Esophagus muscularis mucosa (tissue), 4 donors: ENCODE results near the gene CNST.

Experiments
- EP300 ChIP-seq: sonication (generic); formaldehyde crosslinking; IDR thresholded peaks from one replicate; pipeline ENCODE4 v1.6.1; 2017; ENCODE audit warnings: antibody characterized with exemption
- POLR2A ChIP-seq: fragments of 450-650 bp; IDR thresholded peaks from one replicate; pipeline ENCODE4 v1.6.1; 2017; ENCODE audit warnings: antibody characterized with exemption, moderate library complexity, mild to moderate bottlenecking, low read depth
- POLR2AphosphoS5 ChIP-seq, 2 donors: sonication (generic); formaldehyde crosslinking; IDR thresholded peaks; one replicate each; pipeline ENCODE4 v1.6.1; 2017; ENCODE audit warnings: antibody characterized with exemption in 2 of 2
- TF ChIP-seq, protein P1 (sequence below), 3 experiments: fragments of 200-600 bp in 2 of 3; fragments of 450-650 bp in 1 of 3; sonication (generic) in 2 of 3; IDR thresholded peaks; one replicate each; pipeline ENCODE4 v1.5.1; 2017 to 2019; ENCODE audit warnings: antibody characterized with exemption in 3 of 3, mild to moderate bottlenecking in 2 of 3, moderate library complexity in 1 of 3

GRCh38 chr1:246622035-246622652, 55.9 kb downstream of the CNST start:
- TF ChIP-seq POLR2AphosphoS5 (IDR thresholded peaks at IDR 0.05) (no peak), EP300 (no peak), POLR2A (no peak)
- TF ChIP-seq, protein P1, sequence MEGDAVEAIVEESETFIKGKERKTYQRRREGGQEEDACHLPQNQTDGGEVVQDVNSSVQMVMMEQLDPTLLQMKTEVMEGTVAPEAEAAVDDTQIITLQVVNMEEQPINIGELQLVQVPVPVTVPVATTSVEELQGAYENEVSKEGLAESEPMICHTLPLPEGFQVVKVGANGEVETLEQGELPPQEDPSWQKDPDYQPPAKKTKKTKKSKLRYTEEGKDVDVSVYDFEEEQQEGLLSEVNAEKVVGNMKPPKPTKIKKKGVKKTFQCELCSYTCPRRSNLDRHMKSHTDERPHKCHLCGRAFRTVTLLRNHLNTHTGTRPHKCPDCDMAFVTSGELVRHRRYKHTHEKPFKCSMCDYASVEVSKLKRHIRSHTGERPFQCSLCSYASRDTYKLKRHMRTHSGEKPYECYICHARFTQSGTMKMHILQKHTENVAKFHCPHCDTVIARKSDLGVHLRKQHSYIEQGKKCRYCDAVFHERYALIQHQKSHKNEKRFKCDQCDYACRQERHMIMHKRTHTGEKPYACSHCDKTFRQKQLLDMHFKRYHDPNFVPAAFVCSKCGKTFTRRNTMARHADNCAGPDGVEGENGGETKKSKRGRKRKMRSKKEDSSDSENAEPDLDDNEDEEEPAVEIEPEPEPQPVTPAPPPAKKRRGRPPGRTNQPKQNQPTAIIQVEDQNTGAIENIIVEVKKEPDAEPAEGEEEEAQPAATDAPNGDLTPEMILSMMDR (IDR thresholded peaks at IDR 0.05) = no peak
